ENCODE data around the gene ZNF345.

ZNF345 gene
- total RNA-seq, result 5.9 to 15.6 reads per million in 2 experiments

GRCh38 chr19:36850559-36851442 lies at the start of gene ZNF345:
ZNF345 (plus strand) TSS chr19:36850876; CDS start chr19:36876831, 25,955 bp downstream.
- DNase-seq (ENCODE audit: low read depth), result peak; percentile 82

DNA sequence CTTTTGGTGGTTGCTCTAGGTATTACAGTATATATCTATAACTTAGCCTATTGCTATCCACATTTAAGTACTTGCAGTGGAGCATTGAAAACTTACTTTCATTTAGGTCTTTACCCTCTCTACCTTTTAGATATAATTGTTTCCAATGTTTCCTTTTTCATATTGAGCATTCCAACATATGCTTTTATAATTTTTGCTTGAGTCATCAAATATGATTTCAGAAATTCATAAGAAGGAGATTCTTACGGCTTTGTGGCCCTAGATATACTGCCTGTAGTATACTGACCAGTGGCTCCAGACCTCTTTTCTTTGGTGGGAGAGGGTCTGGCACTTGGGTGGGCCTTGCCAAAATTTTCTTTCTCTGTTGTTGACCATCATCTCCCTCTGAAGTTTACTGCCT lies 45.3 kb upstream of the ZNF345 start:
- no peak for DNase-seq (ENCODE audit: low read depth)

DNA sequence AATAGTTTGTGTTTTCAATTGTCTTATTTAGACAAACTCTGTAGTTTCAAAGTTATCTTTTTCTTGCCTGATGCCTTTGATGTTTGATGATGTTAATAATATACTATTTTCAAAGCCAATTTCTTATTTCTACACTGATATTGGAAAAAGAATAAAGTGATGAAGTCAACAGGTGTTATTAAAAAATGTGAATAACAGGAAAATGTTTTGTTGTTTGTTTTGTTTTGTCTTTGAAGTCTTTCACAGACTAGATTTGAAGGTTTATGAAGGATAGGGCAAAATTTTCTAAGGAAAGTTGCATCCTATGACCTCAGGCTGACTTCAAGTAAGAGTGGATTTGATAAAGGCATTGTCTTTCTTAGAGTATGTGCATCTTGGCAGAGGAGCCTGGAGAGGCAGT lies 43.6 kb upstream of the ZNF345 start:
- DNase-seq (ENCODE audit: low read depth), result no peak

GRCh38 chr19:36819130-36819630 lies 31.5 kb upstream of the ZNF345 start:
- no peak for DNase-seq (ENCODE audit: low read depth)

DNA sequence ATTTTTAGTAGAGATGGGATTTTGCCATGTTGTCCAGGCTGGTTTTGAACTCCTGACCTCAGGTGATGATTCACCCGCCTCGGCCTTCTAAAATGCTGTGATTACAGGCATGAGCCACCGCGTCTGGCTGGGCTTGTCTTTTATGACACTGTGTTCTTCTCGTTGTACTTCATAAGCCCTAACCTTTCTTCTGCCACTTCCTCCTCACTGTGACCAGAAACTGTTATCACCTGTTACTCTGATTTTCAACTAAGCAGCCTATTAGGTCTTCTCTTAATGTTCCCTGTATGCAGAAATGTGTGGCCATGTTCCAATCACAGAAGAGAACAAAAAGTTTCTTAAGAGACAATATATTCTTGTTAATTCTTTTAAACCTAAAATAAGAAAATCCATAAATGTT lies 28.9 kb upstream of the ZNF345 start:
- no peak for DNase-seq (ENCODE audit: low read depth)

- no peak for DNase-seq (ENCODE audit: low read depth)
These were observed 17.2 kb upstream of the ZNF345 start for GRCh38 chr19:36833430-36833829.

DNA sequence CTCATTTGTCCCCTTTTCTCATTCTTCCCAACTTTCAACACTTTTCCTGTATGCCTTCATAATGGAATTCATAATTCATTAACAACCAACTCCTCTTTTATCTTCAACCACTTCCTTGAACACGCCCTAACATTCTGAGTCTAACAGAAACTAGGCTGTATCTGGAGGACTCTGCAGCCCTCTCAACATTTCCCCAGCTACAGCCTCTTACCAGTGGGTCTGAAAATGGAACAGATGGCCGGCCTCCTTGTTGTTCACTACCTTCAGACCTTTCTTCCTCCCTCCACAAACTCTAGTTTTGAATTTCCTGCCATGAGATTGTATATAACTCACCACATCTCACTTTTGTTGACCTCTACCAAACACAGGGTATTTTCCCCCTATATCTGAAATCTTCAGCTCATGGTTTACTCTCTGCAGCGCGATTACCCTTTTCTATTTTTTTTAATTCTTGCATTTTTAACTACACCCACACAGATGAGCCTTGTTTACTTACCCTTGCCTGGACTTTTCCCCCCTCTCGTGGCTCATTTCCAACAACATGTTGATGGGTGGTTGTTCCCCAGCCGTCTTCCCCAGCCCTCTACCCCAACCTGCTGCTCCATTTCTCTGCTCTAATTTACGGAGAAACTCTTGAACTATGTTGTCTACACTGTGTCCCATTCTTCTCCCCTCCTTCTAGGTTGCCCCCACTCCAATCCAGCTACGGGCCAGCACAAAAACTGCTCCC lies 13.3 kb upstream of the ZNF345 start:
- DNase-seq (ENCODE audit: low read depth), result no peak

GRCh38 chr19:36837906-36838783 lies 12.5 kb upstream of the ZNF345 start, which contains the start of gene ZNF790:
ZNF790 (minus strand) TSS chr19:36838387; CDS start chr19:36825619, 12,768 bp downstream.
- DNase-seq (ENCODE audit: low read depth), result peak; percentile 73

GRCh38 chr19:36838784-36839324 lies 11.8 kb upstream of the ZNF345 start:
- no peak for DNase-seq (ENCODE audit: low read depth)

DNA sequence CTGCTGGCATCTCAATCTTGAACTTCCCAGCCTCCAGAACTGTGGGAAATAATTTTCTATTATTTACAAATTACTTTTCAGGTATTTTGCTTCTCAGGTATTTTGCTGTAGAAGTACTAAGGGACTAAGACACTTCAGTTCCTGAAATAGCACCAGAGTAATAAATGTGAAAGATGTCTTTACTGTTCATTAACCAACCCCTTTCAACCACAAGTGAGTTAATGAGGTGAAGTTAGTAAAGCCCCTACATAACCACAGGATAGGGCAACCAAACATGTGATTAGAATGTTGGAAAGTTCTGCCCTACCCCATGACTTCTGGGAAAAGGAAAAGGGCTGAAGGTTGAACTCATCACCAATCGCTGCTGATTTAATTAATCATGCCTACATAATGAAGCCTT lies 2.7 kb upstream of the ZNF345 start:
- DNase-seq (ENCODE audit: low read depth), result no peak

DNA sequence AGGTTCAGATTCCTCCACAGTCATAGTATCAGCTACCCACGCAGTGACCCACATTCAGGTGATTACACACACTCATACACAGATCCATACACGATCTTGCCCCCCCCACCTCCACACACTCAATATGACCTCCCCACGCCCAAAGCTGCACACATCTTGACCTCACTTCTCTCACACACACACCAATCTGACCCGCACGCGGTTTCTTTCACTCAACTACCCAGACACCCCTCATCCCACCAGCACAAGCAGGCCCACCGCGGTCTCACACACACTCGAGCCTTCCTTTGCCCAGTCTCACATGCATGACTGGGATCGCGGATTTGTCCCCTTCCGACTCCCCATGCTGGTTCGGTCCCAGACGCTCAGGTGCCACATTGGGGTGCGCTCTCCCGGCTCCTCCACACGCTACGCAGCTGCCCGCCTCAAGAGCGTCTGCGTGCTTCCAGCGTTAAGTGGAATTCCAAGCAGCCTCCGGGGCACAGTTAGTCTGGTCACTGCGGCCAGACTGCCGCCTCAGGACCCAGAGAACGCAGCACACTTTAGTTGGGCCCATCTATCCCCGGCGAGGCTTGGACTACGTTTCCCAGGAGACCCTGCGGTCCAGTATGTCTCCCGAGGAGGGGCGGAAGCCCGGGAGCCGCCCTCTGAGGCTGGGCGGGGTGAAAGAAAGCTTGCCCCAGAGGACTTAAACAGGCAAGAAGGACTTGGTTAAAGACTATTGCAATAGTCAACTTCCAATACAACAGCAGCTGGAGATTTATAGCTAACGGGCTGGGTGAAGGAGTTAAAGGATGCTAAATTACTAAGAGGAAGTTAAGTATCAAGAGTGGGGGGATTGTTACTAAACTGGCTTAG lies 746 bp upstream of the ZNF345 start:
- peak; percentile 85 for DNase-seq (ENCODE audit: low read depth)

GRCh38 chr19:36851898-36852297 lies 1.2 kb downstream of the ZNF345 start:
- no peak for DNase-seq (ENCODE audit: low read depth)

DNA sequence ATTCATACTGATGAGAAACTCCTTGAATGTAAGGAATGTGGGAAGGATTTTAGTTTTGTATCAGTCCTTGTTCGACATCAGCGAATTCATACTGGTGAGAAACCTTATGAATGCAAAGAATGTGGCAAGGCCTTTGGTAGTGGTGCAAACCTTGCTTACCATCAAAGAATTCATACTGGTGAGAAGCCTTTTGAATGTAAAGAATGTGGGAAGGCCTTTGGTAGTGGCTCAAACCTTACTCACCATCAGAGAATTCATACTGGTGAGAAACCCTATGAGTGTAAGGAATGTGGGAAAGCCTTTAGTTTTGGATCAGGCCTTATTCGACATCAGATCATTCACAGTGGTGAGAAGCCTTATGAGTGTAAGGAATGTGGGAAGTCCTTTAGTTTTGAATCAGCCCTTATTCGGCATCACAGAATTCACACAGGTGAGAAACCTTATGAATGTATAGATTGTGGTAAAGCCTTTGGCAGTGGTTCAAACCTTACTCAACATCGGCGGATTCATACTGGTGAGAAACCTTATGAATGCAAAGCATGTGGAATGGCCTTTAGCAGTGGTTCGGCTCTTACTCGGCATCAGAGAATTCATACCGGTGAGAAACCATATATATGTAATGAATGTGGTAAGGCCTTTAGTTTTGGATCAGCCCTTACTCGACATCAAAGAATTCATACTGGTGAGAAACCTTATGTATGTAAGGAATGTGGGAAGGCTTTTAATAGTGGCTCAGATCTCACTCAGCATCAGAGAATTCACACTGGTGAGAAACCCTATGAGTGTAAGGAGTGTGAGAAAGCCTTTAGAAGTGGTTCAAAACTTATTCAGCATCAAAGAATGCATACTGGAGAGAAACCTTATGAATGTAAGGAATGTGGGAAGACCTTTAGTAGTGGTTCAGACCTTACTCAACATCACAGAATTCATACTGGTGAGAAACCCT lies 26.6 kb downstream of the ZNF345 start:
- DNase-seq (ENCODE audit: low read depth), result no peak

- no peak for DNase-seq (ENCODE audit: low read depth)
These were observed 41.2 kb downstream of the ZNF345 start for GRCh38 chr19:36891768-36892357.

DNA sequence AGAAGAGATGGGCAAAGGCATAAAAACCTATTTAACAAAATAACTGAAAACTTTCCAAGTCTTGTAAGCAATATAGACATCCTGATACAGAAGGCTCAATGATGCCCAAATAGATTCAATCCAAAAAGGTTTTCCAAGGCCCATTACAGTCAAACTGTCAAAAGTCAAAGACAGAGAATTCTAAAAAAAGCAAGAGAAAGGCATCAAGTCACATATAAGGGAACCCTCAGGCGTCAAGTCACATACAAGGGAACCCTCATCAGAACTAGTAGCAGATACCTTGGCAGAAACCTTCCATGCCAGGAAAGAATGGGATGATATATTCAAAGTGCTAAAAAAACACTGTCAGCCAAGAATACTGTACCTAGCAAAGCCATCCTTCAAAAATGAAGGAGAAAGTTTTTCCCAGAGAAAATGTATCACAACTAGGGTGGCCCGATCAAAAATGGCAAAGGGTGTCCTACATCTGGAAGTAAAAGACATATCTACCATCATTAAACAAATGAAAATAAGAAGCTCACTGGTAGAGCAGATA lies 44.2 kb downstream of the ZNF345 start:
- DNase-seq (ENCODE audit: low read depth), result no peak

DNA sequence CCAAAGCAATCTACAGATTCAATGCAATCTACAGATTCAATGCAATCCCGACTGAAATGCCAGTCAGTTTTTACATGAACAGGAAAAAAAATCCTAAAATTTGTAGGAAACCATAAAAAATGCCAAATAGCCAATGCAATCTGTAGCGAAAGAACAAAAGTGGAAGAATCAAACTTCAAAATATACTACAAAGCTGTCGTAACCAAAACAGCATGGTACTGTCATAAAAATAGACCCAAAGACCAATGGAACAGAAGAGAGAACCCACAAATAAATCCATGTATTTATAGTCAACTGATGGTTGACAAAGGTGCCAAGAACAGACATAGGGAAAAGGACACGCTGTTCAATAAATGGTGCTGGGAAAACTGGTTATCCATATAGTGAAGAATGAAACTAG lies 47.7 kb downstream of the ZNF345 start:
- DNase-seq (ENCODE audit: low read depth), result no peak

DNA sequence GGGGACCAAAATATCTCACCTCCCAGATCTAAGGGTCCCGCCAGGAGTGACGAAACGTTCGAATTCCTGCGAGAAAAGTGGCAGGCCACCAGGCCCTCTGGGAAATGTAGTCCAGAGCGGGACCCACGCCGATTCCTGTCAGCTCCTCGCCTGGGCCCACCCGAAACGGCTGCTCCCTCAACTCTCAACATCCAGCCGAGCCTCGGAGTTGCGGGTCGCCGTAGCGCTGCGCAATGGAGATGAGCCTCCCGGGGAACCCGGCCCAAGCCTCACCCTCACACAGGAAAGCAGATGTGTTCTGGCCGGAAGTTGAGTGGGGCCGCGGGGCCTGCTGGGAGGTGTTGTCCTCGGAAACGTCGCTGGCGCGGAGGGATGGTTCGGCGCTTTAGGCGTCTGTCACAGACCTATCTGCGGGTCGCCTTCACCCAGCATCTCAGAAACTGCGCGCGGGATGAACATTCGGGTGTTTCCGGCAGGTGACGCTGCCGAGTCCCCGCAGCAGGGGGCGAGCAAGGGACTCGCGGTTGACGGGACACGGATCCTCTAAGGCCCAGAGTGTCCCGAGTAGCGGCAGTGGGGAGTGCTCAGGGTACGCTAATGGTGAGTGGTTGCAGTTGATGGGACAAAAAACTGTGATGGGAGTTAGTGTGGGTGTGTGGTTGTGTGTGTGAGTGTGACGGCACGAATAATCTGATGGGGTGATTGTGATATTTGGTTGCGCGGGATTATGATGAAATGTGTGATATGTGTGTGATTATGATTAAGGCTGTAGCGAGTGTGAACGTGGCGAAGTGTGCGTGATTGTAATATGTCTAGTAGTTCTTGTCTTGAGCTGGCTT lies 65.5 kb downstream of the ZNF345 start, which contains the start of the genes ZNF568 and ZNF829:
Gene ZNF568, plus strand, starts transcription at position 341 of the 839 bp plus-strand sequence. CDS start 6,439 bp downstream, outside the sequence.
Gene ZNF829, minus strand, starts transcription at position 300 of the 839 bp plus-strand sequence. CDS start 1,124 bp downstream, outside the sequence.
- DNase-seq (ENCODE audit: low read depth), result peak; percentile 93
